Nephron (organoid): ENCODE measurements around the gene ALDH1L2.
A peak's percentile ranks its signal among the peaks of the same experiment; 100 is the strongest.
"Not testable (repeated sequence)": the region's sequence is repeated elsewhere in the genome, so short reads cannot be mapped to it uniquely, and the experiment has no call there.

ENCODE experiments used
- H3K27ac Mint-ChIP-seq, 3 experiments: 2 replicates each; pipeline ENCODE4 v1.8.0; 2020; ENCODE audit warnings: mixed read lengths in 3 of 3, mild to moderate bottlenecking in 2 of 3, moderate library complexity in 1 of 3
- H3K27me3 Mint-ChIP-seq: 2 replicates; pipeline ENCODE4 v1.8.0; 2021; ENCODE audit warnings: low read depth, mild to moderate bottlenecking, moderate library complexity, mixed read lengths
- H3K36me3 Mint-ChIP-seq: 2 replicates; pipeline ENCODE4 v1.8.0; 2020; ENCODE audit warnings: low read depth, mixed read lengths
- H3K4me1 Mint-ChIP-seq: 2 replicates; pipeline ENCODE4 v1.8.0; 2020; ENCODE audit warnings: mixed read lengths
- H3K4me3 Mint-ChIP-seq, 3 experiments: 2 replicates each; pipeline ENCODE4 v1.8.0; 2020; ENCODE audit warnings: mild to moderate bottlenecking in 3 of 3, mixed read lengths in 3 of 3, moderate library complexity in 2 of 3
- H3K9me3 Mint-ChIP-seq: 2 replicates; pipeline ENCODE4 v1.8.0; 2020; ENCODE audit warnings: mixed read lengths
- CTCF ChIP-seq, 3 experiments: fragments of 200-600 bp; sonication (generic); IDR thresholded peaks; one replicate each; pipeline ENCODE4 v1.5.0; 2021; ENCODE audit warnings: antibody characterized with exemption in 3 of 3; ENCODE audit not compliant: unreplicated experiment in 3 of 3

ALDH1L2 gene

GRCh38 chr12:105102673-105103072, 18.4 kb upstream of the ALDH1L2 start:
- Mint-ChIP-seq H3K9me3 (peaks cover 14% of the 10 kb centered on the region), H3K36me3 (no peaks in the 10 kb centered on the region), H3K27ac (no peak overlapping the region), H3K27me3 (no peaks in the 10 kb centered on the region), H3K4me3 (no peak overlapping the region), H3K4me1 (peaks cover 14% of the 10 kb centered on the region)
- no peak for TF ChIP-seq CTCF (IDR thresholded peaks at IDR 0.05; ENCODE audit: unreplicated experiment in 3 of 3)

GRCh38 chr12:105100998-105101397, 16.7 kb upstream of the ALDH1L2 start:
- Mint-ChIP-seq H3K27ac (no peak overlapping the region), H3K9me3 (peaks cover 26% of the 10 kb centered on the region), H3K4me3 (no peak overlapping the region), H3K27me3 (no peaks in the 10 kb centered on the region), H3K4me1 (peaks cover 4% of the 10 kb centered on the region), H3K36me3 (peaks cover 5% of the 10 kb centered on the region)
- peak in 1 of 3 experiments; percentile 10 for TF ChIP-seq CTCF (IDR thresholded peaks at IDR 0.05; ENCODE audit: unreplicated experiment in 3 of 3)

- H3K4me3 Mint-ChIP-seq = no peak overlapping the region
- H3K27me3 Mint-ChIP-seq = no peaks in the 10 kb centered on the region
- peaks cover 31% of the 10 kb centered on the region for H3K9me3 Mint-ChIP-seq
- H3K36me3 Mint-ChIP-seq = peaks cover 6% of the 10 kb centered on the region
- H3K27ac Mint-ChIP-seq = no peak overlapping the region
- no peak for TF ChIP-seq CTCF (IDR thresholded peaks at IDR 0.05; ENCODE audit: unreplicated experiment in 3 of 3)
- H3K4me1 Mint-ChIP-seq = peaks cover 4% of the 10 kb centered on the region
Observed at GRCh38 chr12:105100207-105100985, 16.1 kb upstream of the ALDH1L2 start.

GRCh38 chr12:105099356-105099755, 15.1 kb upstream of the ALDH1L2 start:
- TF ChIP-seq CTCF (IDR thresholded peaks at IDR 0.05; ENCODE audit: unreplicated experiment in 3 of 3) = no peak
- H3K27ac Mint-ChIP-seq = no peak overlapping the region
- no peaks in the 10 kb centered on the region for H3K27me3 Mint-ChIP-seq
- H3K36me3 Mint-ChIP-seq = peaks cover 6% of the 10 kb centered on the region
- no peak overlapping the region for H3K4me3 Mint-ChIP-seq
- H3K4me1 Mint-ChIP-seq = peaks cover 4% of the 10 kb centered on the region
- peaks cover 35% of the 10 kb centered on the region for H3K9me3 Mint-ChIP-seq

- H3K27me3 Mint-ChIP-seq = peaks cover 25% of the 10 kb centered on the region
- peaks cover 41% of the 10 kb centered on the region for H3K9me3 Mint-ChIP-seq
- not testable (repeated sequence) for H3K36me3 Mint-ChIP-seq, H3K4me3 Mint-ChIP-seq, H3K27ac Mint-ChIP-seq, H3K4me1 Mint-ChIP-seq
Observed at GRCh38 chr12:105095338-105095737, 11.1 kb upstream of the ALDH1L2 start.

GRCh38 chr12:105092336-105092735, 8.1 kb upstream of the ALDH1L2 start:
- Mint-ChIP-seq H3K4me3 (peak overlapping the region in 1 of 3 experiments; percentile 21), H3K4me1 (no peaks in the 10 kb centered on the region)

More at GRCh38 chr12:105092336-105092735, 8.1 kb upstream of the ALDH1L2 start:
- H3K9me3 Mint-ChIP-seq = peaks cover 23% of the 10 kb centered on the region
- no peak overlapping the region for H3K27ac Mint-ChIP-seq
- H3K36me3 Mint-ChIP-seq = peaks cover 6% of the 10 kb centered on the region
- TF ChIP-seq CTCF (IDR thresholded peaks at IDR 0.05; ENCODE audit: unreplicated experiment in 3 of 3) = no peak
- peaks cover 34% of the 10 kb centered on the region for H3K27me3 Mint-ChIP-seq
